ENCODE measurements around the gene TMEM176B.
A peak's percentile ranks its signal among the peaks of the same experiment; 100 is the strongest.

Gene TMEM176B

DNA sequence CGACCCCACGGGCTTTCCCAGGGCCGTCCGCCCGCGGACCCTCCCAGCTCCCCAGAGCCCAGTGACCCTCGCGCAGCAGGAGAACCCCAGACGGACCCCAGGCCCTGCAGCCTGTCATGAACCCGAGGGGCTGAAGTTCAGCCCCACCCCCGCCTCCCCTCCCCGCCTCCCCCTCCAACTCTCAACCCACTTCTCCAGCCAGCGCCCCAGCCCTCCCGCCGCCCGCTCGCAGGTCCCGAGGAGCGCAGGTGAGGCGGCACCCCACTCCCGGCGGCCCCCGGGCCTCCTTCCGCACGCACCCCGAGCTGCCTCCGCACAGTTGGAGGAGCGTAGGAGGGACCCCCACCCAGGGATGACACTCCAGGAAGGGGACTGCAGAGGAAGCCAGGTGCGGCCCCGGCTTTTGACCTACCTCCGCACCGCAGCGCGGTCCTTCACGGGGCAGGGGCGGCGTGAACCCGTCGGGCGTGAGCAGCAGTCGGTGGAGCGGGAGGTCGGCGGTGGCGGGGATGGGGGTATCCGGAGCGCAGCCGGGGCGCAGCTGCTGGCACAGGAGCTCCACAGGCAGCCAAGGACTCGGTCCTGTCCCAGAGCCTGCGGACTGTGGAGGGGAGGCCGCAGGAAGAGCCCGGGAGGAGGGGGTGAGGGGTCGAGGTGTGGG lies 547 bp upstream of the TMEM176B start, which contains the start of gene TMEM176A:
TSS of gene TMEM176A (plus strand) at position 189 of the 661 bp plus-strand sequence. CDS start 782 bp downstream, outside the sequence.
- DNase-seq = peak in 2 of 3 donors; percentile 25 to 46
- POLR2A ChIA-PET = interaction anchor here (1.8 kb wide), 1 partner anchor 13 kb away, joined by 6 read pairs; no protein-coding TSS in a partner anchor
- 0% methylated on average over 36 of the region's 54 CpGs for WGBS (ENCODE audit: insufficient coverage)
- H3K4me3 ChIP-seq (ENCODE audit: control insufficient read depth in 1 of 7, extremely low read depth in 1 of 7, insufficient read depth in 4 of 7, low read depth in 2 of 7, low read length in 6 of 7) = peak within 1 kb of the TSS; percentile 15 to 72 (median 58)
- CTCF ChIA-PET = interaction anchor here (1.0 to 2.4 kb wide), 3 partner anchors 11 to 78 kb away, joined by 3 to 9 read pairs (median 3); no protein-coding TSS in a partner anchor
- H3K4me1 ChIP-seq (ENCODE audit: control extremely low read depth in 1 of 4, control insufficient read depth in 4 of 4, insufficient read depth in 4 of 4, low read length in 3 of 4) = peaks cover 0 to 21% (median 16%) of the 10 kb centered on the region in 4 experiments
- no peaks in the 10 kb centered on the region for H3K36me3 ChIP-seq (ENCODE audit: control insufficient read depth in 4 of 4, insufficient read depth in 4 of 4, low read length in 3 of 4)
- no peak within 1 kb of the TSS for H3K27ac ChIP-seq (ENCODE audit: insufficient read depth in 1 of 2, low read depth in 1 of 2, low read length in 2 of 2, poor library complexity in 1 of 2, severe bottlenecking in 2 of 2)
- peaks cover 5 to 72% (median 26%) of the 10 kb centered on the region in 5 experiments for H3K27me3 ChIP-seq (replicated peaks in 2 of 5; ENCODE audit: control insufficient read depth in 4 of 5, insufficient read depth in 5 of 5, low read length in 4 of 5)
- H3K9me3 ChIP-seq (ENCODE audit: control extremely low read depth in 1 of 5, control insufficient read depth in 4 of 5, insufficient read depth in 2 of 5, low read depth in 1 of 5, low read length in 4 of 5) = peaks cover 0 to 9% (median 2%) of the 10 kb centered on the region in 5 experiments

DNA sequence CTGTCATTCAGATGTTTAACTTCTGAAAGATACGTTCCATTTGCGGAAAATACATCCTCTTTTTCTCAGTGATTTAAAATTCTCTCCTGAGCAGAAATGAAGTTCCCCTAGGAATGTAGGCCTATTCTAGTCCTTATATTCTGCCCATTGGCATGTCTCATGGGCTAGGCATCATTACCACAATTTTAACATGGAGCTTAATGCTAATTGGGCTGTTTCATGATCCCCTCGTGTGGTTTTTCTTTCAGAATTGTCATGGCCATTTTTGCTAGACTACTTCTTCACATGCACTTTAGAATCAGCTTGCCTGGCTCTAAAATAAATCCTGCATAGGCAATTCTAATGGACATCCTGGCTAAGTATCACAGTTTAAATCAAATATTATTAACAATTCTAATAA lies 1.0 kb downstream of the TMEM176B start:
- DNase-seq = no peak
- ChIA-PET POLR2A (no interaction called here), CTCF (interaction anchor here (1.5 to 2.4 kb wide), 2 partner anchors 11 to 79 kb away, joined by 4 to 9 read pairs; no protein-coding TSS in a partner anchor)
- WGBS (ENCODE audit: insufficient coverage) = 82% methylated on average over 3 of the region's 3 CpGs
- Histone ChIP-seq H3K9me3 (ENCODE audit: control extremely low read depth in 1 of 5, control insufficient read depth in 4 of 5, insufficient read depth in 2 of 5, low read depth in 1 of 5, low read length in 4 of 5) (peaks cover 0 to 12% (median 2%) of the 10 kb centered on the region in 5 experiments), H3K36me3 (ENCODE audit: control insufficient read depth in 4 of 4, insufficient read depth in 4 of 4, low read length in 3 of 4) (no peaks in the 10 kb centered on the region), H3K27me3 (replicated peaks in 2 of 5; ENCODE audit: control insufficient read depth in 4 of 5, insufficient read depth in 5 of 5, low read length in 4 of 5) (peaks cover 7 to 78% (median 26%) of the 10 kb centered on the region in 5 experiments), H3K4me1 (ENCODE audit: control extremely low read depth in 1 of 4, control insufficient read depth in 4 of 4, insufficient read depth in 4 of 4, low read length in 3 of 4) (peaks cover 0 to 21% (median 16%) of the 10 kb centered on the region in 4 experiments), H3K4me3 (ENCODE audit: control insufficient read depth in 1 of 7, extremely low read depth in 1 of 7, insufficient read depth in 4 of 7, low read depth in 2 of 7, low read length in 6 of 7) (no peak overlapping the region), H3K27ac (ENCODE audit: insufficient read depth in 1 of 2, low read depth in 1 of 2, low read length in 2 of 2, poor library complexity in 1 of 2, severe bottlenecking in 2 of 2) (no peak overlapping the region)

DNA sequence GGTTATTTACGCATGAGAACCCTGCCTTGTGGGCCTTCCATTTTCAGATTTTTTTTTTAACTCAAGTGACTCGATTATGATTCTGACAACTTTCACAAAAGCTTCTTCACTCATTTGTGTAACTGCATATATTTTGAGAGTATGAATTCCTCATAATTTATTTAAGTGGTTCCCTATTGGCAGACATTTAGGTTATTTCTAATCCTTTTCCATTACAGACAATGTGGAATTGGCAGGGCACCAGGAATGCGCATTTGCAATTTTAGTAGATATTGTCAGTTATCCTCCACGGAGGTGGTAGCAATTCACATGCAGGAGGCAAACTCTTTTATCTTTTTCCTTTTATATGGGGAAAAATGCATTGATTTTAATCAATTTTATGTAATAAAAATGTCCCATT lies 2.5 kb downstream of the TMEM176B start:
- 100% methylated on average over 1 of the region's 4 CpGs for WGBS (ENCODE audit: insufficient coverage)
- Histone ChIP-seq H3K27ac (ENCODE audit: insufficient read depth in 1 of 2, low read depth in 1 of 2, low read length in 2 of 2, poor library complexity in 1 of 2, severe bottlenecking in 2 of 2) (no peak overlapping the region), H3K36me3 (ENCODE audit: control insufficient read depth in 4 of 4, insufficient read depth in 4 of 4, low read length in 3 of 4) (no peaks in the 10 kb centered on the region), H3K27me3 (replicated peaks in 2 of 5; ENCODE audit: control insufficient read depth in 4 of 5, insufficient read depth in 5 of 5, low read length in 4 of 5) (peaks cover 7 to 72% (median 23%) of the 10 kb centered on the region in 5 experiments), H3K9me3 (ENCODE audit: control extremely low read depth in 1 of 5, control insufficient read depth in 4 of 5, insufficient read depth in 2 of 5, low read depth in 1 of 5, low read length in 4 of 5) (peaks cover 0 to 12% (median 2%) of the 10 kb centered on the region in 5 experiments), H3K4me1 (ENCODE audit: control extremely low read depth in 1 of 4, control insufficient read depth in 4 of 4, insufficient read depth in 4 of 4, low read length in 3 of 4) (peaks cover 0 to 21% (median 16%) of the 10 kb centered on the region in 4 experiments), H3K4me3 (ENCODE audit: control insufficient read depth in 1 of 7, extremely low read depth in 1 of 7, insufficient read depth in 4 of 7, low read depth in 2 of 7, low read length in 6 of 7) (no peak overlapping the region)
- ChIA-PET POLR2A (no interaction called here), CTCF (no interaction called here)
- DNase-seq = no peak

DNA sequence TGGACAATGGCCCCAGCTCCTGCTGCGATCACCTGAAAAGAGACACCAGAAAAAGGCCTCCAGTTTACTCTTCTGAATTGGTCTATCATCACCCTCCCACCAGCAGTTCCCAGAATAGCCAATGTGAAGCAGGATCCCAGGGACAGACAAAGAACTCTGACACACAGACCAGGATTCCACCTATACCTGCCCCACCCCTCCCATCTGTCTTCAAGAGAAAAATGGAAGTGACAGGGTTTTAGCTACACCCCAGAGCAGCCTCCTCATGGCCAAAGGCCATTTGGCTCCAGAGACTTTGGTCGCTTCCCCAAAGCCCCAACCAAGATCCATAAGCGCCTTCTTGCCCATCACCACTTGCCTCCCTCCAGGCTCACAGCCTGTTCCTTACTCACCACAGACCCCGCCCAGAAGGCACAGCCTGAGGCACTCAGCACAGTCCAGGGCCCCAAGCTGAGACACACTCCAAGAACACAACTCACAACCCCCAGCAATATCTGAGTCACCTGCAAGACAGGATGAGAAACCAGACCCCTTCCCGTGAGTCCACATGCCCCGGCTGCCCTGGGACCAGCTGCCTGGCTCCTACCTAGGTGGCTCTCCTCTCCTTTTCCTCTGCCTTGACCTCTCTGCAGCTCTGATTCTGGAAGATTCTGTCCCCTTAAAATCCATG lies 6.5 kb downstream of the TMEM176B start:
- peaks cover 0 to 20% (median 15%) of the 10 kb centered on the region in 4 experiments for H3K4me1 ChIP-seq (ENCODE audit: control extremely low read depth in 1 of 4, control insufficient read depth in 4 of 4, insufficient read depth in 4 of 4, low read length in 3 of 4)
- no peak overlapping the region for H3K4me3 ChIP-seq (ENCODE audit: control insufficient read depth in 1 of 7, extremely low read depth in 1 of 7, insufficient read depth in 4 of 7, low read depth in 2 of 7, low read length in 6 of 7)
- peaks cover 0 to 12% (median 0%) of the 10 kb centered on the region in 5 experiments for H3K9me3 ChIP-seq (ENCODE audit: control extremely low read depth in 1 of 5, control insufficient read depth in 4 of 5, insufficient read depth in 2 of 5, low read depth in 1 of 5, low read length in 4 of 5)
- ChIA-PET CTCF (interaction anchor here (0.7 to 1.5 kb wide), 4 partner anchors 13 to 38 kb away, joined by 3 to 6 read pairs (median 4); no protein-coding TSS in a partner anchor), POLR2A (no interaction called here)
- no peak for DNase-seq
- H3K27ac ChIP-seq (ENCODE audit: insufficient read depth in 1 of 2, low read depth in 1 of 2, low read length in 2 of 2, poor library complexity in 1 of 2, severe bottlenecking in 2 of 2) = no peak overlapping the region
- no peaks in the 10 kb centered on the region for H3K36me3 ChIP-seq (ENCODE audit: control insufficient read depth in 4 of 4, insufficient read depth in 4 of 4, low read length in 3 of 4)
- peaks cover under 1 to 34% (median 2%) of the 10 kb centered on the region in 5 experiments for H3K27me3 ChIP-seq (replicated peaks in 2 of 5; ENCODE audit: control insufficient read depth in 4 of 5, insufficient read depth in 5 of 5, low read length in 4 of 5)
- WGBS (ENCODE audit: insufficient coverage) = 100% methylated on average over 6 of the region's 6 CpGs

DNA sequence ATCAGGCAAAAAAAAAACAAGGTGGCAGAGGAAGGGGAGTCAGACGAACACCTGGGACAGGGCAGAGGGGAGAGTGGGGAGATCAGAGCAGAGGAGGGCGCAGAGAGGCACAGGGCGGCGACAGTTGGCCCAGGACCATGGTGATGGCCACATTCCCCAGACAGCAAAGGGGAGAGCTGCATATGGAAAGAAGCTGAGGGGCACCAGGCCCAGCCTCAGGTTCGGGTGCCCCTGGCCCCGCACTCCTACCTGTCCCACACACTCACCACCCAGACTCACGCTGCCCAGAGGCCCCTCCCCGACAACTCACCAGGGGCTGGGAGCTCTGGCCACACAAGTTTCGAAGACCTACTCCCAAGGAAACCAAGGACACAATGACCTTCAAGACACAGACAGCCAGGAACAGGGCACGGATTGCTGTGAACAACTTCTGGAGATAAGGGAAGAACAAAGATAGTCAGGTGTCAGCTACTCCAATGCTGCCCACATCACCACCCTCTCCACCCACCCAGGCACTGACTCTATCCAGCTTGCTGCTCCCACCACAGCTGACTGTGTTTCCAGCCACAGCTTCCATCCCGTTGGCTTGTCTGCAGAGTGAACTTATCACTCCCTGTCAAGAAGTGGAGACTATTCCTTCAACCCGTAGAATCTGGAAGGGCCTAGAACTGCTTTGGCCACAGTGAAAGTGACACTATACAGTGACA lies 8.3 kb downstream of the TMEM176B start:
- H3K4me3 ChIP-seq (ENCODE audit: control insufficient read depth in 1 of 7, extremely low read depth in 1 of 7, insufficient read depth in 4 of 7, low read depth in 2 of 7, low read length in 6 of 7) = no peak overlapping the region
- H3K27me3 ChIP-seq (replicated peaks in 2 of 5; ENCODE audit: control insufficient read depth in 4 of 5, insufficient read depth in 5 of 5, low read length in 4 of 5) = peaks cover 0 to 19% (median 2%) of the 10 kb centered on the region in 5 experiments
- DNase-seq = no peak
- no peak overlapping the region for H3K27ac ChIP-seq (ENCODE audit: insufficient read depth in 1 of 2, low read depth in 1 of 2, low read length in 2 of 2, poor library complexity in 1 of 2, severe bottlenecking in 2 of 2)
- WGBS (ENCODE audit: insufficient coverage) = 92% methylated on average over 2 of the region's 12 CpGs
- POLR2A ChIA-PET = no interaction called here
- CTCF ChIA-PET = interaction anchor here (0.8 to 1.4 kb wide), 3 partner anchors 40 to 105 kb away, joined by 3 to 4 read pairs (median 3); no protein-coding TSS in a partner anchor
- peaks cover 0 to 12% (median 0%) of the 10 kb centered on the region in 5 experiments for H3K9me3 ChIP-seq (ENCODE audit: control extremely low read depth in 1 of 5, control insufficient read depth in 4 of 5, insufficient read depth in 2 of 5, low read depth in 1 of 5, low read length in 4 of 5)
- H3K4me1 ChIP-seq (ENCODE audit: control extremely low read depth in 1 of 4, control insufficient read depth in 4 of 4, insufficient read depth in 4 of 4, low read length in 3 of 4) = peaks cover 9 to 38% (median 33%) of the 10 kb centered on the region in 4 experiments
- no peaks in the 10 kb centered on the region for H3K36me3 ChIP-seq (ENCODE audit: control insufficient read depth in 4 of 4, insufficient read depth in 4 of 4, low read length in 3 of 4)

DNA sequence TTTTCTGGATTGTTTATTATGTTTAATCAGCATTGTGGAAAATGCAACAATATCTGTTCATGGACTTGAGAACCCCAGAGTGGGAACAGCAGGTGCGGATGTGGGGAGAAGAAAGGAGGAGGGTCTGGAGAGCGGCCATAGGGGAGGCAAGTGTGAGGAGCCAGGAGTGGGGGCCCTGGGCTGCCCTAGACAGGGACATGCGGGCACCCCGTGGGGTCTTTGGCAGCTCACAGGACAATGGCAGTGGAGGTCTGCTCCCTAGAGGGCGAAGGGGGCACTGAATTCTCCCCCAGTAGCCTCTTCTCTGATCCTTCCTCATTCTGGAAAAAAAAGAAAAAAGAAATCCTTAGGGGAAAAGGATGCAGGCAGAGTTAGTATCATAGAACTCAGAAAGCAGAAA lies 8.9 kb downstream of the TMEM176B start:
- peaks cover 11 to 43% (median 39%) of the 10 kb centered on the region in 4 experiments for H3K4me1 ChIP-seq (ENCODE audit: control extremely low read depth in 1 of 4, control insufficient read depth in 4 of 4, insufficient read depth in 4 of 4, low read length in 3 of 4)
- peaks cover 0 to 17% (median 2%) of the 10 kb centered on the region in 5 experiments for H3K27me3 ChIP-seq (replicated peaks in 2 of 5; ENCODE audit: control insufficient read depth in 4 of 5, insufficient read depth in 5 of 5, low read length in 4 of 5)
- CTCF ChIA-PET = no interaction called here
- no peaks in the 10 kb centered on the region for H3K36me3 ChIP-seq (ENCODE audit: control insufficient read depth in 4 of 4, insufficient read depth in 4 of 4, low read length in 3 of 4)
- POLR2A ChIA-PET = no interaction called here
- H3K9me3 ChIP-seq (ENCODE audit: control extremely low read depth in 1 of 5, control insufficient read depth in 4 of 5, insufficient read depth in 2 of 5, low read depth in 1 of 5, low read length in 4 of 5) = peaks cover 0 to 10% (median 0%) of the 10 kb centered on the region in 5 experiments
- H3K27ac ChIP-seq (ENCODE audit: insufficient read depth in 1 of 2, low read depth in 1 of 2, low read length in 2 of 2, poor library complexity in 1 of 2, severe bottlenecking in 2 of 2) = no peak overlapping the region
- 100% methylated on average over 2 of the region's 5 CpGs for WGBS (ENCODE audit: insufficient coverage)
- H3K4me3 ChIP-seq (ENCODE audit: control insufficient read depth in 1 of 7, extremely low read depth in 1 of 7, insufficient read depth in 4 of 7, low read depth in 2 of 7, low read length in 6 of 7) = no peak overlapping the region
- DNase-seq = no peak

All from common myeloid progenitor, CD34-positive (primary cell).